Adrenal gland (tissue), 12 donors: ENCODE data around the gene MYZAP. TPM values are rescaled to one million over a fixed set of nuclear protein-coding genes. Genes with fewer than 3 reads are reported as not detected.

Experiments
- DNase-seq, 7 donors: peaks; one replicate each; pipeline ENCODE4 v3.0.0-alpha.2; 2019 to 2020
- H3K27ac ChIP-seq, 5 donors: fragments of 200-600 bp; sonication (generic) in 4 of 5; 1 replicate in 3 of 5; 2 replicates in 2 of 5; pipeline versions ENCODE4 v1.5.1 to v1.8.0; 2016 to 2020; ENCODE audit warnings: mild to moderate bottlenecking in 1 of 5
- H3K27me3 ChIP-seq: fragments of 200-600 bp; 2 replicates; pipeline ENCODE4 v1.8.0; 2021
- H3K36me3 ChIP-seq, 2 donors: fragments of 200-600 bp; replicated peaks in 1 of 2; 1 replicate in 1 of 2; 2 replicates in 1 of 2; pipeline versions ENCODE4 v1.5.1 to v1.8.0; 2018 to 2022
- H3K4me1 ChIP-seq, 2 donors: fragments of 200-600 bp; replicated peaks in 1 of 2; 1 replicate in 1 of 2; 2 replicates in 1 of 2; pipeline versions ENCODE4 v1.5.1 to v1.8.0; 2018 to 2021
- H3K4me3 ChIP-seq, 4 donors: fragments of 200-600 bp; sonication (generic) in 3 of 4; one replicate each; pipeline ENCODE4 v1.5.1; 2016 to 2018
- H3K9me3 ChIP-seq, 3 donors: fragments of 200-600 bp; sonication (generic) in 1 of 3; replicated peaks in 1 of 3; 1 replicate in 2 of 3; 2 replicates in 1 of 3; pipeline versions ENCODE4 v1.5.1 to v1.8.0; 2016 to 2021
- POLR2A ChIP-seq, 2 donors: fragments of 450-650 bp; IDR thresholded peaks; one replicate each; pipeline ENCODE4 v1.6.1; 2017; ENCODE audit warnings: antibody characterized with exemption in 2 of 2, mild to moderate bottlenecking in 2 of 2, moderate library complexity in 1 of 2
- WGBS, 4 donors: extraction: QIAGEN DNeasy Blood & Tissue Kit in 2 of 4; methylation state at CpG; one replicate each; pipeline versions ENCODE4 v1.1.5 to v1.1.7; 2013 to 2017; 5-methylcytosine and 5-hydroxymethylcytosine counted together
- intact Hi-C, 2 donors: fragments of 100-400 bp; cut with DNase I; formaldehyde crosslinking; loops; one replicate each; pipeline versions ENCODE4 v1.14.1 to v1.15.0; 2022 to 2023
- polyA plus RNA-seq, 3 donors: library from polyadenylated mRNA; stranded (reverse); fragments of 200-250 nt in 2 of 3; fragments of 350-450 nt in 1 of 3; fragmentation: Illumina TruSeq in 1 of 3; extraction: RNeasy Lipid Tissue Mini Kit (QIAGEN cat#74804) in 1 of 3; gene quantifications; one replicate each; pipeline ENCODE4 v1.2.3, GENCODE V29; 2013 to 2014
- total RNA-seq, 9 donors: library from RNA; depleted of rRNA in 4 of 9; stranded (reverse); fragments of >200 nt in 4 of 9; fragments of 120-200 nt in 1 of 9; fragmentation: NEBNext Ultra II Directional in 1 of 9; extraction: Animal tissue kit (Norgen Biotek cat#: 25700) in 1 of 9; gene quantifications; one replicate each; pipeline versions ENCODE4 v1.1.0 to v1.2.4, GENCODE V29; 2013 to 2023
- TF ChIP-seq, protein P1 (sequence below), 6 experiments: fragments of 450-650 bp in 4 of 6; fragments of 200-600 bp in 2 of 6; sonication (generic) in 1 of 6; IDR thresholded peaks; 1 replicate in 5 of 6; 2 replicates in 1 of 6; pipeline versions ENCODE4 v1.5.1 to v1.8.0; 2016 to 2021; ENCODE audit warnings: antibody characterized with exemption in 6 of 6, mild to moderate bottlenecking in 2 of 6, moderate library complexity in 1 of 6
- donor health status: healthy with polysubstance abuse.
- donor health status: Bipolar disorder and iron deficiency.
- donor health status: DM: yes; HTN: yes; CAD: no.
- donor health status: DM: no; HTN: no; CAD: no.
- donor health status: DM: no; HTN: no; CAD: no.
- donor health status: DM: yes; HTN: yes; CAD: no.

The MYZAP gene
- total and polyA plus RNA-seq, 12 donors = 21.4 to 176 (median 70.6) TPM

DNA sequence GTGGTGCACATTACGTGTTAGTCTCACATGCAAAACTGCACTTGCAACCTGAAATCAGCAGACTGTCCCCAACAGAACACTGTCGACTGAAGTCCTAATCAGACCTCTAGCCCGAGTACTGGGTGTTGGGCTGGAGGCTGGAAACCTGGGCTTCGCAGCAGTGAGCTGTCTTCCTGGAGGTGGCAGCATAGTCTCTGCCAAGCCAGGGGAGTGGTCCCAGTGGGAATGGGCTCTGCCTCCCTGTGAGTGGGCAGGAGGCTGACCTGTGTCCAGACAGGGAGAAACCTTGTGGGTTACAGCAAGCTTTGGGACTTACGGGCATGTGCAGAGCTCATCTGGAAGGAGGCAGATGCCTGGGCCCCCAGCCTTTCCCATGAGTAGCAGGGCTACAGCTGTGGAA is 38.2 kb upstream of the MYZAP start:
- intact Hi-C loops = loop anchor here in 1 of 2 donors (10.0 kb wide), 1 partner anchor 511 kb away; the partner anchor contains the start of gene ALDH1A2
- H3K27me3 ChIP-seq = no peaks in the 10 kb centered on the region
- H3K4me3 ChIP-seq = no peak overlapping the region
- no peak for TF ChIP-seq POLR2A (IDR thresholded peaks at IDR 0.05)
- TF ChIP-seq, protein P1, sequence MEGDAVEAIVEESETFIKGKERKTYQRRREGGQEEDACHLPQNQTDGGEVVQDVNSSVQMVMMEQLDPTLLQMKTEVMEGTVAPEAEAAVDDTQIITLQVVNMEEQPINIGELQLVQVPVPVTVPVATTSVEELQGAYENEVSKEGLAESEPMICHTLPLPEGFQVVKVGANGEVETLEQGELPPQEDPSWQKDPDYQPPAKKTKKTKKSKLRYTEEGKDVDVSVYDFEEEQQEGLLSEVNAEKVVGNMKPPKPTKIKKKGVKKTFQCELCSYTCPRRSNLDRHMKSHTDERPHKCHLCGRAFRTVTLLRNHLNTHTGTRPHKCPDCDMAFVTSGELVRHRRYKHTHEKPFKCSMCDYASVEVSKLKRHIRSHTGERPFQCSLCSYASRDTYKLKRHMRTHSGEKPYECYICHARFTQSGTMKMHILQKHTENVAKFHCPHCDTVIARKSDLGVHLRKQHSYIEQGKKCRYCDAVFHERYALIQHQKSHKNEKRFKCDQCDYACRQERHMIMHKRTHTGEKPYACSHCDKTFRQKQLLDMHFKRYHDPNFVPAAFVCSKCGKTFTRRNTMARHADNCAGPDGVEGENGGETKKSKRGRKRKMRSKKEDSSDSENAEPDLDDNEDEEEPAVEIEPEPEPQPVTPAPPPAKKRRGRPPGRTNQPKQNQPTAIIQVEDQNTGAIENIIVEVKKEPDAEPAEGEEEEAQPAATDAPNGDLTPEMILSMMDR (IDR thresholded peaks at IDR 0.05) = no peak
- H3K27ac ChIP-seq = peak overlapping the region in 1 of 5 donors; percentile 64
- H3K9me3 ChIP-seq = no peaks in the 10 kb centered on the region
- no peaks in the 10 kb centered on the region for H3K36me3 ChIP-seq
- 95 to 100% (median 99%) methylated on average over 2 to 5 of the region's 5 CpGs for WGBS, 4 donors
- peaks cover 0 to 12% of the 10 kb centered on the region in 2 donors for H3K4me1 ChIP-seq
- DNase-seq = peak in 1 of 7 donors; percentile 9

DNA sequence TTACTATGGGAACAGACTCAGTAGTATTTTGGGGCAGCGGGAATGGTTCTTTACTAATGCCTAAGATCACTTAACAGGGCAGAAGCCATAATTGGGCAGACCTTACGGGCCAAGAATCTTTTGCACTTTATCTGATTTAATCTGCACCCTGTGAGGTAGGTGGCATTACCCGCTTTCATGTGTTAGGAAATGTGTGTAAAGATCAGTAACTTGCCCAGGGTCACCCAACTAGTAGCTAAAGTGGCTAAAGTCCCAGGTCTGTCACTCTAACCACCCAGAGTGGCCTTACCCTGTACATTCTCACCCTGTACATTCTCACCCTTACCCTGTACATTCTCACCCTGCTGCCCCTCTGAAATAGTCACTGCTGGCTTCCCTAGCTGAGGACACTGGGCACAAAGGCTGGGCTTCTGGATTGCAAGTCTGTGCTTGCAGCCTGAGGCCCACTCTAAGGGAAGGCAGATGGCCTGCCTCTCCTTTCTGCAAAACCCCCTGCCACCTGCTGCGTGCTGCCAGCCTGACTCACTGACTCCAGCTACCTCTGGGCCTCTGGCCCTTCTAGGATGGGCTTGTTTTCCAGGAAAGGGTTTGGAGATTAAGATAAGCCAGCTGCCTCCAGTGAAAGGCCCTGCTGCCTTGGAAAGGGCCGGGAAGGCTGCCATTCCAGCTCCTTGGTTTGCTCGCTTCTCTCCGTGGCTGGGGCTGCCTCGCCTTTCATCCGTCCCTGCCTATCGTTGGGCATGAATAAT is 37.5 kb upstream of the MYZAP start:
- Histone ChIP-seq H3K36me3 (no peaks in the 10 kb centered on the region), H3K27me3 (no peaks in the 10 kb centered on the region), H3K4me1 (peaks cover 0 to 12% of the 10 kb centered on the region in 2 donors), H3K4me3 (no peak overlapping the region), H3K9me3 (no peaks in the 10 kb centered on the region), H3K27ac (peak overlapping the region in 2 of 5 donors; percentile 64 to 70)
- peak in 3 of 7 donors; percentile 20 to 60 (median 26) for DNase-seq
- TF ChIP-seq, protein P1 (IDR thresholded peaks at IDR 0.05) = no peak
- TF ChIP-seq POLR2A (IDR thresholded peaks at IDR 0.05) = no peak
- intact Hi-C loops = loop anchor here in 1 of 2 donors (10.0 kb wide), 1 partner anchor 511 kb away; the partner anchor contains the start of gene ALDH1A2
- whole genome bisulfite sequencing, 4 donors = 58 to 66% (median 63%) methylated on average over 9 to 10 of the region's 10 CpGs

DNA sequence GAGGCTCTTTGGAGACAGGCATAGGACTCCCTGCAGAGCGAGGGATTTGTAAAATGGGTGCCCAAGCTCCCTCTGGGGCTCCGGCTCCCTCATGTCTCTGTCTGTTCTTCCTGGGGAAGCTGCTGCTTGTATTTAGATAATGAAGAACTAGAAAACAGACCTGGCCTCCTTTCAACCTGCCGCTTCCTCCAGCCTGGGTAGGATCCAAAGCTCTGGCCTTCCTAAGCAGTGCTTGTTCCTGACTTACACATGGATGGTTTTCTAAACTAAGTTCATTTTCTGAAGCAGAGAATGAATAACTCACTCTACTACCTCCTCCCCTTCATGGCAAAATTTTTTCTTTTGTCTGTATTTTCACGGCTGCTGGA is 36.9 kb upstream of the MYZAP start:
- no peak overlapping the region for H3K4me3 ChIP-seq
- TF ChIP-seq POLR2A (IDR thresholded peaks at IDR 0.05) = no peak
- TF ChIP-seq, protein P1 (IDR thresholded peaks at IDR 0.05) = no peak
- intact Hi-C loops = loop anchor here in 1 of 2 donors (10.0 kb wide), 1 partner anchor 510 kb away; the partner anchor contains the start of gene ALDH1A2
- no peaks in the 10 kb centered on the region for H3K9me3 ChIP-seq
- peaks cover 0 to 14% of the 10 kb centered on the region in 2 donors for H3K4me1 ChIP-seq
- H3K27ac ChIP-seq = peak overlapping the region in 2 of 5 donors; percentile 64 to 70
- no peaks in the 10 kb centered on the region for H3K36me3 ChIP-seq
- no peaks in the 10 kb centered on the region for H3K27me3 ChIP-seq
- WGBS, 4 donors = 61 to 77% (median 70%) methylated on average over 4 of the region's 4 CpGs
- DNase-seq = peak in 1 of 7 donors; percentile 15

DNA sequence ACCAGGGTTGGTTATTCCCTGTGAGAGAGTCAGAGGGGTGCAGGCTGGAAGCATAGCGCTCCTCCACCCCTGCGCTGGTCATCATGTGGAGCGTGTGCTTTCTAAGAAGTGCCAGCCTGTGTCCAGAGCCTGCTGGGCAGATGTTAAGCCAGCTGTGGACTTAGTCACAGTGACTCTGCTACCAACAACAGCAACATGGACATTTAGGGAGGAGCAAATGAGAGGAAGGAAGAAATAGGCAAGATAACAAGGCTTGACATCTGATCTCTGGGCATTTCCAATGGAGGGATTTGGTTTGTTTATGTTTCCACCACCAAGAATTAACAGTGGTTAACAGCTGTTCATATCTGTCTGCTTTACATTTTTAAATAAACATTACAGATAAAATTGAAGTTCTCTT is 36.4 kb upstream of the MYZAP start:
- peak overlapping the region in 1 of 5 donors; percentile 70 for H3K27ac ChIP-seq

More for the DNA sequence above, 36.4 kb upstream of the MYZAP start:
- no peaks in the 10 kb centered on the region for H3K9me3 ChIP-seq
- intact Hi-C loops = loop anchor here in 1 of 2 donors (10.0 kb wide), 1 partner anchor 510 kb away; the partner anchor contains the start of gene ALDH1A2
- no peak overlapping the region for H3K4me3 ChIP-seq
- 83 to 97% (median 97%) methylated on average over 2 to 3 of the region's 3 CpGs for WGBS, 4 donors
- TF ChIP-seq POLR2A (IDR thresholded peaks at IDR 0.05) = no peak
- TF ChIP-seq, protein P1 (IDR thresholded peaks at IDR 0.05) = no peak
- H3K4me1 ChIP-seq = peaks cover 0 to 18% of the 10 kb centered on the region in 2 donors
- no peaks in the 10 kb centered on the region for H3K36me3 ChIP-seq
- no peaks in the 10 kb centered on the region for H3K27me3 ChIP-seq
- peak in 1 of 7 donors; percentile 18 for DNase-seq
